WI38 (cell line): Measurements from ENCODE around the gene ECPAS.

Source experiments
- H3K4me3 ChIP-seq: 2 replicates; pipeline ENCODE4 v1.5.1; 2011; ENCODE audit warnings: low read depth, mild to moderate bottlenecking, control low read depth, low read length
- CTCF ChIP-seq: IDR thresholded peaks from 2 replicates; pipeline ENCODE4 v1.5.1; 2012; ENCODE audit warnings: low read depth, mild to moderate bottlenecking, control low read depth, low read length

Gene ECPAS

DNA sequence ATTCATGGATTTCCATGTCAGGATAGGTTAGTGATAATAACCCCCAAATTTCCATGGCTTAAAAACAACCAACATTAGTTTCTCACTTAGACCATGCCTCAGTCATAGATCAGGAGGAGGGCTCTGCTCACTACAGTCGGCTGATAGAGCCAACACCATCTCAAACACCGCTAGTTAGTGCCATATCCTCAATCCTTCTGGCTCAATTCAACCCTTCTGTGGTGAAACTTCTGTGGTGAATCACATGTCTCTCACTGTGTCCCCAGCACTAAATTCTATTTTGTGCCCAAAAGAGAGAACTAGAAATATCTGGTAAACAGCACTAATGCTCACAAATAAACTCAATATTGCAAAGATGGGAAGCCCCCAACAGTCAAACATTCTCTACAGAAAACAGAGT is 21.1 kb downstream of the ECPAS start:
- no peak overlapping the region for H3K4me3 ChIP-seq
- no peak for TF ChIP-seq CTCF

GRCh38 chr9:111458139-111459009 is 25.8 kb downstream of the ECPAS start:
- no peak overlapping the region for H3K4me3 ChIP-seq
- TF ChIP-seq CTCF = no peak

DNA sequence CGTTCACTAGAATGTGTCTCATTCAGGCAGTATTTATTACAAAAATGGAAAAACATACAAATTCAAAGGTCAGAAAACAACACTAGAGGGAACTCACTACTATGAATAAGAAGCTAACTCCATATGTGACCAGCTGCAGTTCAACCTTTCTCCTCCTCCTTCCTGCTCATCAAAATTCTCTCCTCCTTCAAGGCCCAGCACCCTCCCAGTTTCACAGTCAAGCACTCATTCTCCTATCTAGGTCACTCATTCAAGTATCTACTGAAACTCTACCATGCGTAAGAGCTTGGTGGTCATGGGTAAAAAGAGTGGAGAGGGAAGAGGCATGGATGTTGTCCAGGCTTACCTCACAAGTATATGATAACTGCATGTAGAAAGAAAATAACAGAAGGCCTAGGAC is 27.7 kb downstream of the ECPAS start:
- TF ChIP-seq CTCF = no peak
- H3K4me3 ChIP-seq = no peak overlapping the region

- TF ChIP-seq CTCF = no peak
- H3K4me3 ChIP-seq = no peak overlapping the region
Observed at GRCh38 chr9:111455638-111456037, 28.5 kb downstream of the ECPAS start.

DNA sequence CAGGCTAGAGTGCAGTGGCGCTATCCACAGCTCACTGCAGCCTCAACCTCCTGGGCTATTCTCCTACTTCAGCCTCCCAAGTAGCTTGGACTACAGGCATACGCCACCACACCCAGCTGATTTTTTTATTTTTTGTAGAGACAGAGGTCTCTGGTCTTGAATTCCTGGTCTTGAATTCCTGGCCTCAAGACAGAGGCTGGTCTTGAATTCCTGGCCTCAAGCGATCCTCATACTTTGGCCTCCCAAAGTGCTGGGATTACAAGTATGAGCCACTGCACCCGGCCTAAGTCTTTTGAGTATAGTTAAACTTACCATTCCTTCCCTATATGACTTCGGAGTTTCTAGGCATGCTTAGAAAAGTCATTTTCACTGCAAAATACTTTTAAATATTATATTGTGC is 29.4 kb downstream of the ECPAS start:
- no peak for TF ChIP-seq CTCF
- H3K4me3 ChIP-seq = no peak overlapping the region

DNA sequence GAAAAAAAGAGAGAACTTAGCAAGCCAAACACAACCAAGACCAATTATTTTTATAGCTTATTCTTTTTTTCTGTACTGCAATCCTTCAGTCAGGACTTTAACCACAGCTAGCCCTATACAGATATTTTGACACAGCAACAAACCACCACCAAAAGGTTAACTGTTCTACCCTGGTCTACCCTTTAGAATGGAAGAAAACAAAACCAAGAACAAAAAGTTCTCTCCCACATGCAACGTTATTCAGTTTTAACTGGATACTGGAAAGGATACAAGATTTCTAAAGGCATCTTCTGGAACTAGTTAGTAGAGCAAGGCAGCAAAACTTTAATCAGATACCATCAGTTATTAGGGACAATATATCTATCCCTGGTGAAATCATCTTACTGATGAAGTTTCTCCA is 32.6 kb downstream of the ECPAS start:
- TF ChIP-seq CTCF = no peak

DNA sequence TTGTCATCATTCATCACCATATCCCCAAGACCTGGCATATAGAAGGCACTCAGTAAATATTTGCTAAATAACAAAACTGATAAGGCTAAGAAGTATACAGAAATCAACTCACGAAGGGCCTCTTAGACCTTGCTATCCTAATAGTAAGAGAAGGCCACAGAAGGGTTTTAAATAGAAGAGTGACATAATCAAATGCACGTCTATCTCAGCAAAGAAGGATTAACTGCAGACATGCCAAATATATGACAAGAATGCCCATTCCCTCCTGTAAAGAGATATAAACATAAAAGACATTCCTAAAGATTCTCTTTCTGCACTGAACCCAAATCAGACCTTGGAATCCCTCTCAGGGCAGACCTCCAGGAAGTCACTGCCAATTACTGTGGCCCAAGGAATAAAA is 34.1 kb downstream of the ECPAS start:
- H3K4me3 ChIP-seq = no peak overlapping the region
- TF ChIP-seq CTCF = no peak

More for the DNA sequence above, 32.6 kb downstream of the ECPAS start:
- H3K4me3 ChIP-seq = no peak overlapping the region
